Lower leg skin (tissue), 3 donors: ENCODE measurements around the gene NFIB.

Experiments
- POLR2A ChIP-seq, 2 donors: fragments of 450-650 bp; IDR thresholded peaks; one replicate each; pipeline ENCODE4 v1.6.1; 2016 to 2017; ENCODE audit warnings: antibody characterized with exemption in 2 of 2, mild to moderate bottlenecking in 1 of 2, moderate library complexity in 1 of 2
- TF ChIP-seq, protein P1 (sequence below), 3 donors: fragments of 450-650 bp; IDR thresholded peaks; one replicate each; pipeline ENCODE4 v1.5.1; 2016; ENCODE audit warnings: antibody characterized with exemption in 3 of 3, mild to moderate bottlenecking in 3 of 3, moderate library complexity in 2 of 3

DNA sequence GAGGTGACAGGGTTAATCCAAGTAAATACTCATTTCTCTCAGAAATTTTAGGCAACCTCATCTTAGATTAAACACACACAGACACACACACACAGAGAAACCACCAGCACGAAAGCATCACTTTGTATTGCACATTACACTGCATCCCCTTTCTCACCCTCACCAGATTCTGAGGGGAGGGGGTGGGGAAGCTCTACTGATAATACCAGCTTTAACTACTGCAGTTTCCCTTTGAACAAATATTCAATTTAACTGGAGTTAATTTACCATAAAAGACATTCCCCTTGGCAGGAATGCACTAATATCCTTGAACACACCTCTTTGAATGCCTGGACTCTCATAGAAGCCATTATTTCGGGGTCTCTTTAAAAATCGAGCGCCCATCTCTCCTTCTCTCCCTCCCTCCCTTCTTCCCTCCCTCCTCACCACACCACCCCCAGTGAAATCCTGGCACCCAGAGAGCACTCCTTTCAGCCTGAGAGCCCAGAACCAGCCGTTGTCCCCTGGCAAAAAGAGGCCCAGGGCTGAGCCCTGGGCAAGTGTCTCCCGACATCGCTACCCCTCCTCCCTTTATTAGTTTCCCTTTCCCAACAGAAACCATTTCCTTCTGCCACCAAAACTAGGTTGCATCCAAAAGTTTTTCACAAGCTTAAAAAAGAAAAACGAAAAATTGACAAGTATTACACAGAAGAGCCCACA, 2.8 kb upstream of the NFIB start:
- TF ChIP-seq, protein P1, sequence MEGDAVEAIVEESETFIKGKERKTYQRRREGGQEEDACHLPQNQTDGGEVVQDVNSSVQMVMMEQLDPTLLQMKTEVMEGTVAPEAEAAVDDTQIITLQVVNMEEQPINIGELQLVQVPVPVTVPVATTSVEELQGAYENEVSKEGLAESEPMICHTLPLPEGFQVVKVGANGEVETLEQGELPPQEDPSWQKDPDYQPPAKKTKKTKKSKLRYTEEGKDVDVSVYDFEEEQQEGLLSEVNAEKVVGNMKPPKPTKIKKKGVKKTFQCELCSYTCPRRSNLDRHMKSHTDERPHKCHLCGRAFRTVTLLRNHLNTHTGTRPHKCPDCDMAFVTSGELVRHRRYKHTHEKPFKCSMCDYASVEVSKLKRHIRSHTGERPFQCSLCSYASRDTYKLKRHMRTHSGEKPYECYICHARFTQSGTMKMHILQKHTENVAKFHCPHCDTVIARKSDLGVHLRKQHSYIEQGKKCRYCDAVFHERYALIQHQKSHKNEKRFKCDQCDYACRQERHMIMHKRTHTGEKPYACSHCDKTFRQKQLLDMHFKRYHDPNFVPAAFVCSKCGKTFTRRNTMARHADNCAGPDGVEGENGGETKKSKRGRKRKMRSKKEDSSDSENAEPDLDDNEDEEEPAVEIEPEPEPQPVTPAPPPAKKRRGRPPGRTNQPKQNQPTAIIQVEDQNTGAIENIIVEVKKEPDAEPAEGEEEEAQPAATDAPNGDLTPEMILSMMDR (IDR thresholded peaks at IDR 0.05): no peak
- TF ChIP-seq POLR2A (IDR thresholded peaks at IDR 0.05): no peak
